Neural progenitor cell (in vitro differentiated cells): Measurements from ENCODE around the gene CLEC2A. TPM values are rescaled to one million over a fixed set of nuclear protein-coding genes. Genes with fewer than 3 reads are reported as not detected.
"Not testable (repeated sequence)": the region's sequence is repeated elsewhere in the genome, so short reads cannot be mapped to it uniquely, and the experiment has no call there.

ENCODE experiments used
- DNase-seq: peaks from one replicate; pipeline ENCODE4 v3.0.0-alpha.2; 2016; ENCODE audit warnings: low spot score
- H2AFZ ChIP-seq: fragments of 200-600 bp; sonication (generic); replicated peaks from 2 replicates; pipeline ENCODE4 v1.6.1; 2016; ENCODE audit warnings: antibody characterized with exemption
- H3F3A ChIP-seq: fragments of 200-600 bp; sonication (generic); 2 replicates; pipeline ENCODE4 v1.6.1; 2016; ENCODE audit warnings: antibody characterized with exemption, low read depth
- H3K27ac ChIP-seq: fragments of 200-600 bp; sonication (generic); 2 replicates; pipeline ENCODE4 v1.5.1; 2016; ENCODE audit warnings: mild to moderate bottlenecking
- H3K27me3 ChIP-seq: fragments of 200-600 bp; sonication (generic); 2 replicates; pipeline ENCODE4 v1.6.1; 2016; ENCODE audit warnings: mild to moderate bottlenecking, moderate library complexity
- H3K36me3 ChIP-seq: fragments of 200-600 bp; sonication (generic); 2 replicates; pipeline ENCODE4 v1.5.1; 2016
- H3K4me1 ChIP-seq: fragments of 200-600 bp; sonication (generic); 2 replicates; pipeline ENCODE4 v1.6.1; 2016; ENCODE audit warnings: mixed run types
- H3K4me2 ChIP-seq: fragments of 200-600 bp; sonication (generic); 2 replicates; pipeline ENCODE4 v1.6.1; 2016
- H3K4me3 ChIP-seq: fragments of 200-600 bp; sonication (generic); 2 replicates; pipeline ENCODE4 v1.5.1; 2016
- H3K79me2 ChIP-seq: fragments of 200-600 bp; sonication (generic); 2 replicates; pipeline ENCODE4 v1.6.1; 2016; ENCODE audit warnings: low read depth
- H3K9ac ChIP-seq: fragments of 200-600 bp; sonication (generic); 2 replicates; pipeline ENCODE4 v1.6.1; 2016
- H3K9me3 ChIP-seq: fragments of 200-600 bp; sonication (generic); 2 replicates; pipeline ENCODE4 v1.5.1; 2016; ENCODE audit warnings: low read depth
- H4K20me1 ChIP-seq: fragments of 200-600 bp; sonication (generic); 2 replicates; pipeline ENCODE4 v1.6.1; 2016; ENCODE audit warnings: low read depth
- H3K27ac Mint-ChIP-seq: 3 replicates; pipeline ENCODE4 v1.8.0; 2021; ENCODE audit warnings: mixed read lengths
- H3K27me3 Mint-ChIP-seq: 2 replicates; pipeline ENCODE4 v1.8.0; 2022; ENCODE audit warnings: low read depth, mild to moderate bottlenecking, inconsistent platforms, moderate library complexity, mixed read lengths; ENCODE audit not compliant: insufficient read depth
- H3K36me3 Mint-ChIP-seq: 3 replicates; pipeline ENCODE4 v1.8.0; 2021; ENCODE audit warnings: mixed read lengths
- H3K4me1 Mint-ChIP-seq: 3 replicates; pipeline ENCODE4 v1.8.0; 2021; ENCODE audit warnings: mixed read lengths
- H3K4me3 Mint-ChIP-seq: 3 replicates; pipeline ENCODE4 v1.8.0; 2021; ENCODE audit warnings: mild to moderate bottlenecking, moderate library complexity, mixed read lengths
- H3K9me3 Mint-ChIP-seq: 3 replicates; pipeline ENCODE4 v1.8.0; 2020; ENCODE audit warnings: mixed read lengths
- CTCF ChIP-seq: fragments of 200-600 bp; sonication (generic); IDR thresholded peaks from 2 replicates; pipeline ENCODE4 v1.5.1; 2017; ENCODE audit warnings: antibody characterized with exemption, mild to moderate bottlenecking
- EZH2 ChIP-seq: fragments of 200-600 bp; sonication (generic); IDR thresholded peaks from 2 replicates; pipeline ENCODE4 v1.6.1; 2017; ENCODE audit warnings: antibody characterized with exemption, mild to moderate bottlenecking, moderate library complexity
- EZH2phosphoT487 ChIP-seq: fragments of 200-600 bp; sonication (generic); IDR thresholded peaks from 2 replicates; pipeline ENCODE4 v1.6.1; 2017; ENCODE audit warnings: antibody characterized with exemption
- total RNA-seq: library from RNA; depleted of rRNA; stranded (reverse); fragments of >200 nt; gene quantifications from 2 replicates; pipeline ENCODE4 v1.2.3, GENCODE V29; 2015; ENCODE audit warnings: low replicate concordance

CLEC2A gene
- total RNA-seq, 1 donor from 2014 or later, result not detected

- DNase-seq, result no peak
- Mint-ChIP-seq H3K27ac (no peak overlapping the region), H3K27me3 (no peaks in the 10 kb centered on the region), H3K36me3 (no peaks in the 10 kb centered on the region), H3K9me3 (peaks cover 11% of the 10 kb centered on the region), H3K4me1 (no peaks in the 10 kb centered on the region), H3K4me3 (no peak overlapping the region)
- Histone ChIP-seq H3F3A (no peaks in the 10 kb centered on the region), H3K9me3 (no peaks in the 10 kb centered on the region), H3K4me3 (no peak overlapping the region), H4K20me1 (no peaks in the 10 kb centered on the region), H3K36me3 (no peaks in the 10 kb centered on the region), H3K79me2 (no peaks in the 10 kb centered on the region), H3K4me2 (no peak overlapping the region), H3K4me1 (no peaks in the 10 kb centered on the region), H3K9ac (no peak overlapping the region), H3K27ac (no peak overlapping the region), H2AFZ (no peak overlapping the region), H3K27me3 (no peaks in the 10 kb centered on the region)
- TF ChIP-seq EZH2phosphoT487 (no peak), CTCF (no peak), EZH2 (no peak)
Observed at GRCh38 chr12:9975614-9976013, 43.4 kb upstream of the CLEC2A start.

GRCh38 chr12:9974731-9975130 is 42.6 kb upstream of the CLEC2A start:
- not testable (repeated sequence) for H3K4me3 Mint-ChIP-seq, H2AFZ ChIP-seq, H3K36me3 Mint-ChIP-seq, H3K4me1 Mint-ChIP-seq, H3K27me3 Mint-ChIP-seq, H3K27ac ChIP-seq, H3K9ac ChIP-seq, H3K27me3 ChIP-seq, H3K79me2 ChIP-seq, H3K9me3 ChIP-seq, H3K4me2 ChIP-seq, H3K4me3 ChIP-seq, H4K20me1 ChIP-seq, H3K36me3 ChIP-seq, DNase-seq, H3F3A ChIP-seq, H3K27ac Mint-ChIP-seq, H3K4me1 ChIP-seq
- H3K9me3 Mint-ChIP-seq, result peaks cover 11% of the 10 kb centered on the region

GRCh38 chr12:9973949-9974348 is 41.8 kb upstream of the CLEC2A start:
- no peaks in the 10 kb centered on the region for H3K36me3 Mint-ChIP-seq
- H3K27ac Mint-ChIP-seq, result no peak overlapping the region
- Histone ChIP-seq H3K4me1 (no peaks in the 10 kb centered on the region), H3K27ac (no peak overlapping the region), H3K4me2 (no peak overlapping the region), H3K9ac (no peak overlapping the region), H3K27me3 (no peaks in the 10 kb centered on the region), H3K4me3 (no peak overlapping the region), H2AFZ (peak overlapping the region; percentile 61), H3F3A (no peaks in the 10 kb centered on the region), H3K36me3 (no peaks in the 10 kb centered on the region), H3K79me2 (no peaks in the 10 kb centered on the region), H3K9me3 (no peaks in the 10 kb centered on the region), H4K20me1 (no peaks in the 10 kb centered on the region)
- H3K9me3 Mint-ChIP-seq, result peaks cover 11% of the 10 kb centered on the region
- H3K4me1 Mint-ChIP-seq, result no peaks in the 10 kb centered on the region
- no peak for DNase-seq
- no peak for TF ChIP-seq EZH2
- TF ChIP-seq EZH2phosphoT487, result no peak
- TF ChIP-seq CTCF, result no peak
- no peaks in the 10 kb centered on the region for H3K27me3 Mint-ChIP-seq
- H3K4me3 Mint-ChIP-seq, result no peak overlapping the region

- H3K27ac ChIP-seq, result no peak within 1 kb of the TSS
- no peaks in the 10 kb centered on the region for H3K79me2 ChIP-seq
- Mint-ChIP-seq H3K27ac (no peak within 1 kb of the TSS), H3K4me1 (no peaks in the 10 kb centered on the region), H3K36me3 (no peaks in the 10 kb centered on the region), H3K9me3 (peaks cover 5% of the 10 kb centered on the region), H3K4me3 (no peak within 1 kb of the TSS), H3K27me3 (no peaks in the 10 kb centered on the region)
- no peak for DNase-seq
- H4K20me1 ChIP-seq, result no peaks in the 10 kb centered on the region
- no peaks in the 10 kb centered on the region for H3K27me3 ChIP-seq
- no peaks in the 10 kb centered on the region for H3K9me3 ChIP-seq
- H2AFZ ChIP-seq, result no peak within 1 kb of the TSS
- H3K4me3 ChIP-seq, result no peak within 1 kb of the TSS
- no peaks in the 10 kb centered on the region for H3K4me1 ChIP-seq
- no peak within 1 kb of the TSS for H3K9ac ChIP-seq
- no peaks in the 10 kb centered on the region for H3K36me3 ChIP-seq
- TF ChIP-seq CTCF (no peak), EZH2phosphoT487 (no peak), EZH2 (no peak)
- no peak within 1 kb of the TSS for H3K4me2 ChIP-seq
- no peaks in the 10 kb centered on the region for H3F3A ChIP-seq
Observed at GRCh38 chr12:9971181-9971580, 39.0 kb upstream of the CLEC2A start, which contains the start of gene CLEC12A. Gene CLEC12A, plus strand, starts transcription at chr12:9971409. Its CDS starts 188 bp downstream, at chr12:9971597.
